Hepatocyte (in vitro differentiated cells): ENCODE results near the gene HNMT.

Experiments
- EZH2 ChIP-seq: fragments of 200-600 bp; sonication (generic); IDR thresholded peaks from 2 replicates; pipeline ENCODE4 v1.6.1; 2016; ENCODE audit warnings: antibody characterized with exemption, mild to moderate bottlenecking, borderline replicate concordance
- EZH2phosphoT487 ChIP-seq: fragments of 200-600 bp; sonication (generic); IDR thresholded peaks from one replicate; pipeline ENCODE4 v1.6.1; 2018; ENCODE audit warnings: antibody characterized with exemption, mild to moderate bottlenecking, low read depth, moderate library complexity; ENCODE audit not compliant: unreplicated experiment, severe bottlenecking
- TF ChIP-seq, protein P1 (sequence below): fragments of 200-600 bp; sonication (generic); IDR thresholded peaks from 2 replicates; pipeline ENCODE4 v1.5.1; 2016; ENCODE audit warnings: antibody characterized with exemption, mild to moderate bottlenecking; ENCODE audit not compliant: poor library complexity

DNA sequence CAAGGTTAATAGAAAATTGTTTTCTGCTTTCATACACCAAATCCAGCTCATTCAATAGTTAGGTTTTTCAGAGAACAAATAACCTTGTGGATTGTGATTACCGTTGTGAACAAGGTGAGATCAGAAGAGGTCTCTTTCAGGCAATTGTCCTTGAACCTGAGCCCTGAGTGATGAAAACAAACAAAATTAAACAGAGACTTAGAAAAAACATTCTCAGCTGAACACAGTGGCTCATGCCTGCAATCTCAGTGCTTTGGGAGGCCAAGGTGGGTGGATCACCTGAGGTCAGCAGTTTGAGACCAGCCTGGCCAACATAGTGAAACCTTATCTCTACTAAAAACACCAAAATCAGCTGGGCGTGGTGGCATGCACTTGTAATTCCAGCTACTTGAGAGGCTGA, 68.1 kb downstream of the HNMT start:
- TF ChIP-seq, protein P1, sequence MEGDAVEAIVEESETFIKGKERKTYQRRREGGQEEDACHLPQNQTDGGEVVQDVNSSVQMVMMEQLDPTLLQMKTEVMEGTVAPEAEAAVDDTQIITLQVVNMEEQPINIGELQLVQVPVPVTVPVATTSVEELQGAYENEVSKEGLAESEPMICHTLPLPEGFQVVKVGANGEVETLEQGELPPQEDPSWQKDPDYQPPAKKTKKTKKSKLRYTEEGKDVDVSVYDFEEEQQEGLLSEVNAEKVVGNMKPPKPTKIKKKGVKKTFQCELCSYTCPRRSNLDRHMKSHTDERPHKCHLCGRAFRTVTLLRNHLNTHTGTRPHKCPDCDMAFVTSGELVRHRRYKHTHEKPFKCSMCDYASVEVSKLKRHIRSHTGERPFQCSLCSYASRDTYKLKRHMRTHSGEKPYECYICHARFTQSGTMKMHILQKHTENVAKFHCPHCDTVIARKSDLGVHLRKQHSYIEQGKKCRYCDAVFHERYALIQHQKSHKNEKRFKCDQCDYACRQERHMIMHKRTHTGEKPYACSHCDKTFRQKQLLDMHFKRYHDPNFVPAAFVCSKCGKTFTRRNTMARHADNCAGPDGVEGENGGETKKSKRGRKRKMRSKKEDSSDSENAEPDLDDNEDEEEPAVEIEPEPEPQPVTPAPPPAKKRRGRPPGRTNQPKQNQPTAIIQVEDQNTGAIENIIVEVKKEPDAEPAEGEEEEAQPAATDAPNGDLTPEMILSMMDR, result no peak
- no peak for TF ChIP-seq EZH2
- no peak for TF ChIP-seq EZH2phosphoT487
